Measurements from ENCODE around the gene CLDN8. TPM values are rescaled to one million over a fixed set of nuclear protein-coding genes. Genes with fewer than 3 reads are reported as not detected.

Gene CLDN8
- total RNA-seq, 8 experiments from 2014 or later, result 0.09 TPM; not detected in 7

DNA sequence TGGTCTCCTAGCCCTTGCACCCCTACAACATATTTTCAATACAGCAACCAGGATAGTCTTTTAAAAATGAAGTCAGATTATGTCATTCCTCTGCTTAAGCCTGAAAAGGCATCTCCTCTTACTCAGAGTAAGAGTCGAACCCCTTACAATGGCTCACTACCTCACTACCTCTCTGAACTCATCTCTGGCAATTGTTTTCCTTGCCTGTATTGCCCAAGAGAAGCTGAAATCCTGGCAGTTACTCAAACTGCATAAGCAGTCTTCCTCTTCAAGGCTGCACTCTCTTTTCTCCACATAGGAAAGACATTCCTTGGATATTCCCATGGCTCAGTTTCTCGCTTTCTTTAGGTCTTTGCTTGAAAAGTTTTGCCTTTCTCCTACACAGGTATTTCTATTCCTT, 22.7 kb downstream of the CLDN8 start:
- no peak overlapping the region for H3K27ac ChIP-seq
- ATAC-seq (replicated peaks in 6 of 8), result no peak
- in situ Hi-C loops (cut with MboI; ENCODE audit: low pct_unique_long_range_greater_than_20kb in 2 of 9, low sequenced_read_pairs in 9 of 9, unreplicated experiment in 9 of 9), result loop anchor here in 1 of 9 experiments (25.0 kb wide), 1 partner anchor 131 kb away; no protein-coding TSS in a partner anchor
- WGBS, 10 experiments, result 18 to 100% (median 64%) methylated on average over 1 to 2 of the region's 2 CpGs; no CpG with 5 or more reads in 2 of the 10 experiments
- H3K4me1 ChIP-seq (replicated peaks in 1 of 2), result no peaks in the 10 kb centered on the region
- H3K4me3 ChIP-seq, result no peak overlapping the region

DNA sequence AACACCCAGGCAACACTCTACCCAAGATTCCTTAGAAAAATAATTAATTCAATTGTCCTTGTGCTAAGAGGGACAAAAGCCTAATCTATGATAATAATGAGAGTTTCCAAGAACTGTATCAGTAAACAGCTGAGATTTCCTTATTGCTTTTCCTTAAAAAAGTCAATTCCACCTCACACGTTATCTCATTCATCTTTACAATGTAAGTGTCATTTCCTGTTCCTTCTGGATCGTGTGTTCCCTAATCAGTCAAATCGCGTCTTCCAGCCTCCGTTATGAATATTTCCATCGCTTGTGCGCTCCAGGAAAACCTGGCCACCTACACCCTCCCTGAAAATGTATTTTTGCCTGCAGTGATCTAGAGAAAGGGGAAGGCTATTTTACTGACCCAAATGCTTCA, 25.3 kb downstream of the CLDN8 start:
- Histone ChIP-seq H3K27ac (no peak overlapping the region), H3K4me3 (no peak overlapping the region), H3K4me1 (replicated peaks in 1 of 2) (no peaks in the 10 kb centered on the region)
- in situ Hi-C loops (cut with MboI; ENCODE audit: low pct_unique_long_range_greater_than_20kb in 2 of 9, low sequenced_read_pairs in 9 of 9, unreplicated experiment in 9 of 9), result loop anchor here in 1 of 9 experiments (25.0 kb wide), 1 partner anchor 128 kb away; no protein-coding TSS in a partner anchor
- WGBS, 10 experiments, result 49 to 100% (median 88%) methylated on average over 2 to 7 of the region's 7 CpGs
- ATAC-seq (replicated peaks in 6 of 8), result no peak

DNA sequence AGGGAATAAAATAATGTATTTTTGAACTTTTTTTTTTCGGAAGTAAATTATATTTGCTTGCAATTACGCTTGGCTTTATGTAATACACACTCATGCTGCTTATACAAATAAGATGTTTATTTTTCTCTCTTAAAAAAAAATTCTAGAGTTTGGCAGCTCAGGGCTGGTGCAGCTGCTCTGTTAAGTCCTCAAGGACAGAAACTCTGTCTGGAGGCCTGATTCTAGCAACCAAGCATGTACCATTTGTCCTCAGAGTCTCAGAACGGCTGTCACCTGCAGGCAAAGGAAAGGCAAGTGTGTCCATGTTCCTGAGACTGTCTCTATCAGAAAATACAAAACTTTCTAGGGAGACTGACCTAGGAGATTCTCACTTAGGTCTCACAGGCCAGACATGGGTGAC, 26.1 kb downstream of the CLDN8 start:
- no peaks in the 10 kb centered on the region for H3K4me1 ChIP-seq (replicated peaks in 1 of 2)
- H3K27ac ChIP-seq, result no peak overlapping the region
- WGBS, 10 experiments, result 27 to 94% (median 70%) methylated on average over 2 to 3 of the region's 3 CpGs
- no peak for ATAC-seq (replicated peaks in 6 of 8)
- in situ Hi-C loops (cut with MboI; ENCODE audit: low pct_unique_long_range_greater_than_20kb in 2 of 9, low sequenced_read_pairs in 9 of 9, unreplicated experiment in 9 of 9), result loop anchor here in 1 of 9 experiments (25.0 kb wide), 1 partner anchor 127 kb away; no protein-coding TSS in a partner anchor
- no peak overlapping the region for H3K4me3 ChIP-seq

- Histone ChIP-seq H3K27ac (no peak overlapping the region), H3K4me3 (no peak overlapping the region), H3K4me1 (replicated peaks in 1 of 2) (no peaks in the 10 kb centered on the region)
- WGBS, 10 experiments, result 50 to 100% (median 86%) methylated on average over 1 to 2 of the region's 2 CpGs; no CpG with 5 or more reads in 1 of the 10 experiments
- in situ Hi-C loops (cut with MboI; ENCODE audit: low pct_unique_long_range_greater_than_20kb in 2 of 9, low sequenced_read_pairs in 9 of 9, unreplicated experiment in 9 of 9), result loop anchor here in 1 of 9 experiments (25.0 kb wide), 1 partner anchor 124 kb away; no protein-coding TSS in a partner anchor
- no peak for ATAC-seq (replicated peaks in 6 of 8)
These were observed 29.7 kb downstream of the CLDN8 start for GRCh38 chr21:30186242-30186641.

DNA sequence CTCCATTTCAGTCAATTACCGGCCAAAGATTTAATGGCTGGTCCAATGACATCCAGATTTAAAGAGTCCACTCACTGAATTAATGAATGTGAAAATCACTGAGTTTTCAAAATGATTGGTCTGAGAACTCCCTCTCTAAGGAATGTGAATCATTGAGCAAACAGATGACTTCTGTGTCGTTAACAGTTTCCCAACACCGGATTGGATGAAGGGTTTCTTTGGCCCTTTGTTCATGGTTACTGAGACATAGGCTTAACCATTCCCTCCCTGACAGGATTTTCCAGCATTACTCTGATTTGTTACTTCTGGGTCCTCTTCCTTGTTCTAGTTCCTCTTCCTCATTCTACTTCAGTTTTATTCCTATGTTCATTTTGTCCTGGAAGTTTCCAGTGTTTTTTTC, 47.8 kb downstream of the CLDN8 start:
- in situ Hi-C loops (cut with MboI; ENCODE audit: low pct_unique_long_range_greater_than_20kb in 2 of 9, low sequenced_read_pairs in 9 of 9, unreplicated experiment in 9 of 9), result no loop called here
- Histone ChIP-seq H3K4me1 (replicated peaks in 1 of 2) (peaks cover 0 to 2% of the 10 kb centered on the region in 2 donors), H3K4me3 (no peak overlapping the region), H3K27ac (no peak overlapping the region)
- 26 to 100% (median 80%) methylated on average over 1 to 3 of the region's 3 CpGs; no CpG with 5 or more reads in 1 of the 10 experiments for WGBS, 10 experiments
- no peak for ATAC-seq (replicated peaks in 6 of 8)

DNA sequence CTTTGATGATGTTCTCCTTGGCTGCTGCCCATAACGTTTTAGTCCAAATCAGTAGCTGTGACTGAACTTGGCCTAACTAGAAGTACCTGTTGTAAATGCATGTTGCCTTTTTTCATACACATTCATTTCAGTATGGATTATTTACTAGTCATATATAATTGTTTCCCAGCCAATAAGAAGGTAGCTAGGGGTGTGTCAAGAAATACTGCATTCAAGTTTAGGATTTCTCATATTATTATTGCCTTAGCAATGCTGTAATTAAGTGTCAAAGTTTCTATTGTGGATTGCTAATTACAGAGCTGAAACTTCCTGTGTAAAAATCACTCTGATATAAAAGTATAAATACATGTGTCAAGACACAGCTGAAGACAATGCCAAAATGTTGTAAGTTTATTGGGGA, 49.2 kb downstream of the CLDN8 start, which contains the start of gene CLDN17:
Gene CLDN17 (minus strand): TSS at position 101 of the 400 bp plus-strand sequence. CDS start 188 bp downstream, outside the sequence.
- in situ Hi-C loops (cut with MboI; ENCODE audit: low pct_unique_long_range_greater_than_20kb in 2 of 9, low sequenced_read_pairs in 9 of 9, unreplicated experiment in 9 of 9), result no loop called here
- no peak for ATAC-seq (replicated peaks in 6 of 8)
- no peak within 1 kb of the TSS for H3K27ac ChIP-seq
- no peak within 1 kb of the TSS for H3K4me3 ChIP-seq
- H3K4me1 ChIP-seq (replicated peaks in 1 of 2), result peaks cover 0 to 2% of the 10 kb centered on the region in 2 donors
- WGBS, 10 experiments, result 0 to 83% (median 40%) methylated on average over 1 of the region's 1 CpG; no CpG with 5 or more reads in 6 of the 10 experiments

DNA sequence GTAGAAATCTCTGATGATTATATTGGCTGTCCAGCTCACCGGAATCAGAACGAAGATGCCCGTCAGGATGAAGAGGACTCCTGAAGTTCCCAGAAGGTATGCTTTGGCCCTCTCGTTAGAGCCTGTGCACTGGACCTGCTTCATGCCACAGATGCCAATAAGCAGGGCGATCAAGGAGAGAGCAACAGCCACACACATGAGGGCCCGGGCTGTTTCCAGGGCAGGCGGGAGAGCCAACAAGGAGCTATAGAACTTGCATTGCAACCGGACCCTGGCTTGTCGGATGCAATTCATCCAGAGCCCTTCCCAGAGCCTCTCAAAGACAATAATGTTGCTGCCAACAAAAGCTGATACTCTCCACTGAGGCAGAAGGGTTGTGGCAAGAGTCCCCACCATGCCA, 49.7 kb downstream of the CLDN8 start:
- Histone ChIP-seq H3K4me3 (no peak overlapping the region), H3K4me1 (replicated peaks in 1 of 2) (peaks cover 0 to 2% of the 10 kb centered on the region in 2 donors), H3K27ac (no peak overlapping the region)
- no peak for ATAC-seq (replicated peaks in 6 of 8)
- in situ Hi-C loops (cut with MboI; ENCODE audit: low pct_unique_long_range_greater_than_20kb in 2 of 9, low sequenced_read_pairs in 9 of 9, unreplicated experiment in 9 of 9), result no loop called here
- WGBS, 10 experiments, result 18 to 100% (median 92%) methylated on average over 1 to 7 of the region's 9 CpGs; no CpG with 5 or more reads in 2 of the 10 experiments

GRCh38 chr21:30164796-30165195, 51.1 kb downstream of the CLDN8 start:
- H3K4me1 ChIP-seq (replicated peaks in 1 of 2), result peaks cover 0 to 2% of the 10 kb centered on the region in 2 donors
- WGBS, 10 experiments, result 0 to 100% (median 83%) methylated on average over 1 of the region's 1 CpG
- no peak overlapping the region for H3K4me3 ChIP-seq
- ATAC-seq (replicated peaks in 6 of 8), result no peak
- in situ Hi-C loops (cut with MboI; ENCODE audit: low pct_unique_long_range_greater_than_20kb in 2 of 9, low sequenced_read_pairs in 9 of 9, unreplicated experiment in 9 of 9), result no loop called here
- no peak overlapping the region for H3K27ac ChIP-seq

Other genes starting within 250 kb of the CLDN8 start
- gene CLDN17, start 49.3 kb downstream of the CLDN8 start, total RNA-seq, result under 1 TPM in 2 of 8 experiments, not detected in 6; 0.38 TPM
- gene KRTAP24-1, start 66.9 kb upstream of the CLDN8 start, total RNA-seq, result not detected
- gene KRTAP25-1, start 73.4 kb upstream of the CLDN8 start, total RNA-seq, result not detected
- gene KRTAP26-1, start 104.2 kb upstream of the CLDN8 start, total RNA-seq, result under 1 TPM in 4 of 8 experiments, not detected in 4; 0.17 to 0.73 (median 0.28) TPM
- not detected for gene KRTAP27-1, start 121.6 kb upstream of the CLDN8 start, total RNA-seq
- not detected for gene KRTAP23-1, start 132.5 kb upstream of the CLDN8 start, total RNA-seq
- gene KRTAP13-2, start 156.2 kb upstream of the CLDN8 start, total RNA-seq, result under 1 TPM in 1 of 8 experiments, not detected in 7; 0.29 TPM
- gene KRTAP13-1, start 179.9 kb upstream of the CLDN8 start, total RNA-seq, result not detected
- not detected for gene KRTAP13-3, start 209.8 kb upstream of the CLDN8 start, total RNA-seq
- gene KRTAP13-4, start 214.1 kb upstream of the CLDN8 start, total RNA-seq, result under 1 TPM in 4 of 8 experiments, not detected in 4; 0.36 to 0.87 (median 0.62) TPM
- gene KRTAP15-1, start 224.2 kb upstream of the CLDN8 start, total RNA-seq, result under 1 TPM in 1 of 8 experiments, not detected in 7; 0.71 TPM

All from motor neuron (in vitro differentiated cells).